Liver (tissue), 9 donors: ENCODE measurements around the gene PHLPP1. TPM values are rescaled to one million over a fixed set of nuclear protein-coding genes. Genes with fewer than 3 reads are reported as not detected.

ENCODE experiments used
- DNase-seq: peaks from one replicate; pipeline ENCODE4 v3.0.0-alpha.2; 2017; ENCODE audit warnings: low spot score
- H3K27ac ChIP-seq, 2 donors: one replicate each; pipeline ENCODE4 v1.7.0; 2013; ENCODE audit warnings: inconsistent platforms in 2 of 2, low read length in 2 of 2, control low read depth in 1 of 2, low read depth in 1 of 2, mild to moderate bottlenecking in 1 of 2
- H3K27me3 ChIP-seq, 4 donors: one replicate each; pipeline versions ENCODE4 v1.6.1 to v1.7.0; 2013; ENCODE audit warnings: low read length in 3 of 4, inconsistent platforms in 1 of 4, mild to moderate bottlenecking in 1 of 4, moderate library complexity in 1 of 4; ENCODE audit not compliant: control insufficient read depth in 4 of 4, insufficient read depth in 4 of 4
- H3K36me3 ChIP-seq, 4 donors: one replicate each; pipeline versions ENCODE4 v1.6.1 to v1.7.0; 2013; ENCODE audit warnings: low read length in 3 of 4, mild to moderate bottlenecking in 3 of 4, low read depth in 1 of 4, moderate library complexity in 1 of 4; ENCODE audit not compliant: control insufficient read depth in 4 of 4, insufficient read depth in 3 of 4
- H3K4me1 ChIP-seq, 4 donors: one replicate each; pipeline versions ENCODE4 v1.6.1 to v1.7.0; 2013; ENCODE audit warnings: low read length in 3 of 4, mild to moderate bottlenecking in 3 of 4, moderate library complexity in 1 of 4; ENCODE audit not compliant: control insufficient read depth in 4 of 4, insufficient read depth in 4 of 4
- H3K4me3 ChIP-seq, 3 donors: one replicate each; pipeline versions ENCODE4 v1.6.1 to v1.7.0; 2013; ENCODE audit warnings: low read length in 3 of 3, control low read depth in 1 of 3, low read depth in 1 of 3, mild to moderate bottlenecking in 1 of 3
- H3K9ac ChIP-seq, 2 donors: one replicate each; pipeline ENCODE4 v1.7.0; 2013; ENCODE audit warnings: low read length in 2 of 2, mild to moderate bottlenecking in 2 of 2, moderate library complexity in 2 of 2, control low read depth in 1 of 2, low read depth in 1 of 2
- H3K9me3 ChIP-seq, 4 donors: one replicate each; pipeline versions ENCODE4 v1.6.1 to v1.7.0; 2013; ENCODE audit warnings: low read length in 3 of 4; ENCODE audit not compliant: control insufficient read depth in 4 of 4
- EGR1 ChIP-seq, 2 donors: IDR thresholded peaks; 2 replicates each; pipeline ENCODE4 v1.6.1; 2016 to 2018; ENCODE audit warnings: antibody characterized with exemption in 2 of 2, low read depth in 2 of 2
- FOXA2 ChIP-seq: IDR thresholded peaks from 2 replicates; pipeline ENCODE4 v1.6.1; 2016; ENCODE audit warnings: antibody characterized with exemption
- GABPA ChIP-seq, 2 donors: IDR thresholded peaks in 1 of 2; conservative IDR thresholded peaks in 1 of 2; 2 replicates each; pipeline ENCODE4 v1.6.1; 2016; ENCODE audit warnings: antibody characterized with exemption in 2 of 2, mild to moderate bottlenecking in 1 of 2, moderate library complexity in 1 of 2
- HNF4A ChIP-seq, 2 donors: conservative IDR thresholded peaks; 2 replicates each; pipeline ENCODE4 v1.6.1; 2016; ENCODE audit warnings: antibody characterized with exemption in 2 of 2, mild to moderate bottlenecking in 2 of 2
- JUND ChIP-seq, 2 donors: IDR thresholded peaks; 2 replicates each; pipeline ENCODE4 v1.6.1; 2016; ENCODE audit warnings: antibody characterized with exemption in 2 of 2
- NR2F2 ChIP-seq: IDR thresholded peaks from 2 replicates; pipeline ENCODE4 v1.6.1; 2016; ENCODE audit warnings: antibody characterized with exemption
- RAD21 ChIP-seq, 2 donors: IDR thresholded peaks; 2 replicates each; pipeline ENCODE4 v1.6.1; 2016; ENCODE audit warnings: antibody characterized with exemption in 2 of 2, mild to moderate bottlenecking in 2 of 2
- RXRA ChIP-seq, 2 donors: IDR thresholded peaks; 2 replicates each; pipeline ENCODE4 v1.6.1; 2017 to 2018; ENCODE audit warnings: antibody characterized with exemption in 2 of 2, mild to moderate bottlenecking in 1 of 2
- TAF1 ChIP-seq: conservative IDR thresholded peaks from 2 replicates; pipeline ENCODE4 v1.6.1; 2016; ENCODE audit warnings: antibody characterized with exemption, mild to moderate bottlenecking
- YY1 ChIP-seq: IDR thresholded peaks from 2 replicates; pipeline ENCODE4 v1.6.1; 2016; ENCODE audit warnings: antibody characterized with exemption, mild to moderate bottlenecking
- WGBS: extraction: QIAGEN DNeasy Blood & Tissue Kit; methylation state at CpG from one replicate; pipeline ENCODE4 v1.1.7; 2013; 5-methylcytosine and 5-hydroxymethylcytosine counted together
- polyA plus RNA-seq, 2 donors: library from polyadenylated mRNA; stranded (reverse) in 1 of 2; unstranded in 1 of 2; fragments of 200-250 nt in 1 of 2; fragments of >200 nt in 1 of 2; fragmentation: Nextera tagmentation in 1 of 2; extraction: Ambion mirVana in 1 of 2; gene quantifications; one replicate each; pipeline versions ENCODE4 v1.2.1 to v1.2.3, GENCODE V29; 2013 to 2015
- total RNA-seq, 2 donors: library from RNA; depleted of rRNA; stranded (reverse); fragments of >200 nt; gene quantifications; one replicate each; pipeline ENCODE4 v1.2.3, GENCODE V29; 2014
- TF ChIP-seq, protein P1 (sequence below): fragments of 150-350 bp; IDR thresholded peaks from 2 replicates; pipeline ENCODE4 v1.5.1; 2017; ENCODE audit warnings: improper control_type of control experiment, low read depth, low read length; ENCODE audit not compliant: missing input control
- TF ChIP-seq, protein P2 (sequence below): IDR thresholded peaks from 2 replicates; pipeline ENCODE4 v1.6.1; 2016; ENCODE audit warnings: antibody characterized with exemption
- TF ChIP-seq, protein P3 (sequence below): IDR thresholded peaks from 2 replicates; pipeline ENCODE4 v1.6.1; 2016; ENCODE audit warnings: antibody characterized with exemption, mild to moderate bottlenecking
- TF ChIP-seq, protein P4 (sequence below): IDR thresholded peaks from 2 replicates; pipeline ENCODE4 v1.6.1; 2016; ENCODE audit warnings: antibody characterized with exemption
- TF ChIP-seq, protein P5 (sequence below): IDR thresholded peaks from 2 replicates; pipeline ENCODE4 v1.6.1; 2016; ENCODE audit warnings: antibody characterized with exemption
- donor health status: healthy.
- donor health status: healthy.
- donor health status: healthy.
- donor health status: healthy.
- donor health status: healthy.

Gene PHLPP1
- total and polyA plus RNA-seq, 4 donors = 4.2 to 14.5 (median 8.6) TPM

DNA sequence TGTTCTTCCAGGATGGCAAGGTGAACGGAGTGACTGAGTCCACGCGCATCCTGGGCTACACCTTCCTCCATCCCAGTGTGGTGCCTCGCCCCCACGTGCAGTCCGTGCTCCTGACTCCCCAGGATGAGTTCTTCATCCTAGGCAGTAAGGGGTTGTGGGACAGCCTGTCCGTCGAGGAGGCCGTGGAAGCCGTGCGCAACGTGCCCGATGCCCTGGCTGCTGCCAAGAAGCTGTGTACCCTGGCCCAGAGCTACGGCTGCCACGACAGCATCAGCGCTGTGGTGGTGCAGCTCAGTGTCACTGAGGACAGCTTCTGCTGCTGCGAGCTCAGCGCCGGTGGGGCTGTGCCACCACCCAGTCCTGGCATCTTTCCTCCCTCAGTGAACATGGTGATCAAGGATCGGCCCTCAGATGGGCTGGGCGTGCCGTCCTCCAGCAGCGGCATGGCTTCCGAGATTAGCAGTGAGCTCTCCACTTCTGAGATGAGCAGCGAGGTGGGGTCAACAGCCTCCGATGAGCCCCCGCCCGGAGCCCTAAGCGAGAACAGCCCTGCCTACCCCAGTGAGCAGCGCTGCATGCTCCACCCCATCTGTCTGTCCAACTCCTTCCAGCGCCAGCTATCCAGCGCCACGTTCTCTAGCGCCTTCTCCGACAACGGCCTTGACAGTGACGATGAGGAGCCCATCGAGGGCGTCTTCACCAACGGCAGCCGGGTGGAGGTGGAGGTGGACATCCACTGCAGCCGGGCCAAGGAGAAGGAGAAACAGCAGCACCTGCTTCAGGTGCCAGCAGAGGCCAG lies 263.1 kb downstream of the PHLPP1 start (continued):
- TF ChIP-seq, protein P1, sequence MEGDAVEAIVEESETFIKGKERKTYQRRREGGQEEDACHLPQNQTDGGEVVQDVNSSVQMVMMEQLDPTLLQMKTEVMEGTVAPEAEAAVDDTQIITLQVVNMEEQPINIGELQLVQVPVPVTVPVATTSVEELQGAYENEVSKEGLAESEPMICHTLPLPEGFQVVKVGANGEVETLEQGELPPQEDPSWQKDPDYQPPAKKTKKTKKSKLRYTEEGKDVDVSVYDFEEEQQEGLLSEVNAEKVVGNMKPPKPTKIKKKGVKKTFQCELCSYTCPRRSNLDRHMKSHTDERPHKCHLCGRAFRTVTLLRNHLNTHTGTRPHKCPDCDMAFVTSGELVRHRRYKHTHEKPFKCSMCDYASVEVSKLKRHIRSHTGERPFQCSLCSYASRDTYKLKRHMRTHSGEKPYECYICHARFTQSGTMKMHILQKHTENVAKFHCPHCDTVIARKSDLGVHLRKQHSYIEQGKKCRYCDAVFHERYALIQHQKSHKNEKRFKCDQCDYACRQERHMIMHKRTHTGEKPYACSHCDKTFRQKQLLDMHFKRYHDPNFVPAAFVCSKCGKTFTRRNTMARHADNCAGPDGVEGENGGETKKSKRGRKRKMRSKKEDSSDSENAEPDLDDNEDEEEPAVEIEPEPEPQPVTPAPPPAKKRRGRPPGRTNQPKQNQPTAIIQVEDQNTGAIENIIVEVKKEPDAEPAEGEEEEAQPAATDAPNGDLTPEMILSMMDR = no peak
- no peak for TF ChIP-seq TAF1
- TF ChIP-seq EGR1 (IDR thresholded peaks at IDR 0.05; ENCODE audit: low read depth in 2 of 2) = no peak

DNA sequence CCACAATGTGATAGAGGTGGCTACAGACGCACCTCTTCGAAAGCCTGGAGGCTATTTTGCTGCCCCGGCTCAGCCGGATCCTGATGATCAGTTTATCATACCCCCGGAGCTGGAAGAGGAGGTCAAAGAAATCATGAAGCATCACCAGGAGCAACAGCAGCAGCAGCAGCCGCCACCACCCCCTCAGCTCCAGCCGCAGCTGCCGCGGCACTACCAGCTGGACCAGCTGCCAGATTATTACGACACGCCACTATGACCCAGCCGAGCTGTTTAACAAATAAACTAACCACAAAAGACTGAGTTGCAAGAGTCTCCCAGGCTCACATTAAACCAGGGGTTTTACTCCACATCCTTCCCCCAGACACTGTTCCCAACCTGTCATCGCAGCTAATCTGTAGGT lies 263.8 kb downstream of the PHLPP1 start:
- no peaks in the 10 kb centered on the region for H3K27me3 ChIP-seq
- no peak overlapping the region for H3K9ac ChIP-seq
- no peak for DNase-seq
- peaks cover 0 to 12% (median 5%) of the 10 kb centered on the region in 4 donors for H3K4me1 ChIP-seq
- no peak overlapping the region for H3K4me3 ChIP-seq
- H3K9me3 ChIP-seq = no peaks in the 10 kb centered on the region
- TF ChIP-seq RAD21 (IDR thresholded peaks at IDR 0.05) (peak; percentile 47 to 54), HNF4A (conservative IDR thresholded peaks at IDR 0.05) (peak; percentile 13 to 23), EGR1 (IDR thresholded peaks at IDR 0.05; ENCODE audit: low read depth in 2 of 2) (peak in 1 of 2 donors; percentile 36), GABPA (IDR thresholded peaks at IDR 0.05 in 1 of 2, conservative IDR thresholded peaks at IDR 0.05 in 1 of 2) (no peak), FOXA2 (no peak), RXRA (IDR thresholded peaks at IDR 0.05) (peak in 1 of 2 donors; percentile 20), NR2F2 (no peak), YY1 (no peak), JUND (IDR thresholded peaks at IDR 0.05) (no peak)
- TF ChIP-seq, protein P2, sequence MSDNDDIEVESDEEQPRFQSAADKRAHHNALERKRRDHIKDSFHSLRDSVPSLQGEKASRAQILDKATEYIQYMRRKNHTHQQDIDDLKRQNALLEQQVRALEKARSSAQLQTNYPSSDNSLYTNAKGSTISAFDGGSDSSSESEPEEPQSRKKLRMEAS = no peak
- TF ChIP-seq, protein P1 = no peak
- TF ChIP-seq, protein P3, sequence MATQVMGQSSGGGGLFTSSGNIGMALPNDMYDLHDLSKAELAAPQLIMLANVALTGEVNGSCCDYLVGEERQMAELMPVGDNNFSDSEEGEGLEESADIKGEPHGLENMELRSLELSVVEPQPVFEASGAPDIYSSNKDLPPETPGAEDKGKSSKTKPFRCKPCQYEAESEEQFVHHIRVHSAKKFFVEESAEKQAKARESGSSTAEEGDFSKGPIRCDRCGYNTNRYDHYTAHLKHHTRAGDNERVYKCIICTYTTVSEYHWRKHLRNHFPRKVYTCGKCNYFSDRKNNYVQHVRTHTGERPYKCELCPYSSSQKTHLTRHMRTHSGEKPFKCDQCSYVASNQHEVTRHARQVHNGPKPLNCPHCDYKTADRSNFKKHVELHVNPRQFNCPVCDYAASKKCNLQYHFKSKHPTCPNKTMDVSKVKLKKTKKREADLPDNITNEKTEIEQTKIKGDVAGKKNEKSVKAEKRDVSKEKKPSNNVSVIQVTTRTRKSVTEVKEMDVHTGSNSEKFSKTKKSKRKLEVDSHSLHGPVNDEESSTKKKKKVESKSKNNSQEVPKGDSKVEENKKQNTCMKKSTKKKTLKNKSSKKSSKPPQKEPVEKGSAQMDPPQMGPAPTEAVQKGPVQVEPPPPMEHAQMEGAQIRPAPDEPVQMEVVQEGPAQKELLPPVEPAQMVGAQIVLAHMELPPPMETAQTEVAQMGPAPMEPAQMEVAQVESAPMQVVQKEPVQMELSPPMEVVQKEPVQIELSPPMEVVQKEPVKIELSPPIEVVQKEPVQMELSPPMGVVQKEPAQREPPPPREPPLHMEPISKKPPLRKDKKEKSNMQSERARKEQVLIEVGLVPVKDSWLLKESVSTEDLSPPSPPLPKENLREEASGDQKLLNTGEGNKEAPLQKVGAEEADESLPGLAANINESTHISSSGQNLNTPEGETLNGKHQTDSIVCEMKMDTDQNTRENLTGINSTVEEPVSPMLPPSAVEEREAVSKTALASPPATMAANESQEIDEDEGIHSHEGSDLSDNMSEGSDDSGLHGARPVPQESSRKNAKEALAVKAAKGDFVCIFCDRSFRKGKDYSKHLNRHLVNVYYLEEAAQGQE = no peak
- TF ChIP-seq, protein P4, sequence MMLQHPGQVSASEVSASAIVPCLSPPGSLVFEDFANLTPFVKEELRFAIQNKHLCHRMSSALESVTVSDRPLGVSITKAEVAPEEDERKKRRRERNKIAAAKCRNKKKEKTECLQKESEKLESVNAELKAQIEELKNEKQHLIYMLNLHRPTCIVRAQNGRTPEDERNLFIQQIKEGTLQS = no peak
- TF ChIP-seq, protein P5, sequence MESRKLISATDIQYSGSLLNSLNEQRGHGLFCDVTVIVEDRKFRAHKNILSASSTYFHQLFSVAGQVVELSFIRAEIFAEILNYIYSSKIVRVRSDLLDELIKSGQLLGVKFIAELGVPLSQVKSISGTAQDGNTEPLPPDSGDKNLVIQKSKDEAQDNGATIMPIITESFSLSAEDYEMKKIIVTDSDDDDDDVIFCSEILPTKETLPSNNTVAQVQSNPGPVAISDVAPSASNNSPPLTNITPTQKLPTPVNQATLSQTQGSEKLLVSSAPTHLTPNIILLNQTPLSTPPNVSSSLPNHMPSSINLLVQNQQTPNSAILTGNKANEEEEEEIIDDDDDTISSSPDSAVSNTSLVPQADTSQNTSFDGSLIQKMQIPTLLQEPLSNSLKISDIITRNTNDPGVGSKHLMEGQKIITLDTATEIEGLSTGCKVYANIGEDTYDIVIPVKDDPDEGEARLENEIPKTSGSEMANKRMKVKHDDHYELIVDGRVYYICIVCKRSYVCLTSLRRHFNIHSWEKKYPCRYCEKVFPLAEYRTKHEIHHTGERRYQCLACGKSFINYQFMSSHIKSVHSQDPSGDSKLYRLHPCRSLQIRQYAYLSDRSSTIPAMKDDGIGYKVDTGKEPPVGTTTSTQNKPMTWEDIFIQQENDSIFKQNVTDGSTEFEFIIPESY = no peak
- no peak overlapping the region for H3K27ac ChIP-seq
- H3K36me3 ChIP-seq = peaks cover 4 to 33% (median 17%) of the 10 kb centered on the region in 4 donors
- 47% methylated on average over 13 of the region's 13 CpGs for WGBS
